AML-193 (cell line): ENCODE measurements around the gene BCAR3.

ENCODE experiments used
- DNase-seq, 2 experiments: peaks; one replicate each; lab custom pipeline; 2025; lab: John Stamatoyannopoulos, UW

The BCAR3 gene

GRCh38 chr1:93681101-93681988 is at the start of gene BCAR3:
BCAR3 (minus strand) TSS chr1:93681837; CDS start chr1:93674930, 6,907 bp downstream.
- no peak for DNase-seq

- no peak for DNase-seq
These were observed 49.0 kb upstream of the BCAR3 start for GRCh38 chr1:93730621-93731020.

GRCh38 chr1:93729906-93730305 is 48.3 kb upstream of the BCAR3 start:
- no peak for DNase-seq

GRCh38 chr1:93729502-93729901 is 47.9 kb upstream of the BCAR3 start:
- DNase-seq = no peak

GRCh38 chr1:93728480-93729131 is 47.0 kb upstream of the BCAR3 start:
- no peak for DNase-seq

- DNase-seq = no peak
These were observed 42.2 kb upstream of the BCAR3 start for GRCh38 chr1:93723733-93724270.

- DNase-seq = no peak
These were observed 41.5 kb upstream of the BCAR3 start for GRCh38 chr1:93723110-93723509.

- no peak for DNase-seq
These were observed 40.7 kb upstream of the BCAR3 start for GRCh38 chr1:93722081-93723031.

GRCh38 chr1:93720956-93721626 is 39.5 kb upstream of the BCAR3 start:
- no peak for DNase-seq

- no peak for DNase-seq
These were observed 36.0 kb upstream of the BCAR3 start for GRCh38 chr1:93717640-93718039.

GRCh38 chr1:93716941-93717368 is 35.3 kb upstream of the BCAR3 start:
- no peak for DNase-seq

- DNase-seq = no peak
These were observed 34.5 kb upstream of the BCAR3 start for GRCh38 chr1:93716163-93716562.

- no peak for DNase-seq
These were observed 34.0 kb upstream of the BCAR3 start for GRCh38 chr1:93715529-93716126.

- DNase-seq = no peak
These were observed 32.7 kb upstream of the BCAR3 start for GRCh38 chr1:93714356-93714755.

GRCh38 chr1:93713341-93713740 is 31.7 kb upstream of the BCAR3 start:
- no peak for DNase-seq

- no peak for DNase-seq
These were observed 31.1 kb upstream of the BCAR3 start for GRCh38 chr1:93712741-93713140.

GRCh38 chr1:93710499-93711453 is 29.1 kb upstream of the BCAR3 start:
- no peak for DNase-seq

- DNase-seq = no peak
These were observed 27.3 kb upstream of the BCAR3 start for GRCh38 chr1:93708734-93709481.

- DNase-seq = no peak
These were observed 26.3 kb upstream of the BCAR3 start for GRCh38 chr1:93707956-93708355.
